ENCODE data around the gene CYB561D1. TPM values are rescaled to one million over a fixed set of nuclear protein-coding genes. Genes with fewer than 3 reads are reported as not detected.
"Not testable (repeated sequence)": the region's sequence is repeated elsewhere in the genome, so short reads cannot be mapped to it uniquely, and the experiment has no call there.

CYB561D1 gene
- total RNA-seq, 2 experiments from 2014 or later, result 7.0 to 9.5 TPM

- DNase-seq, result no peak
- Mint-ChIP-seq H3K27me3 (peaks cover 57% of the 10 kb centered on the region), H3K4me1 (ENCODE audit: low read depth) (peaks cover 2% of the 10 kb centered on the region), H3K9me3 (no peaks in the 10 kb centered on the region), H3K27ac (no peak overlapping the region), H3K4me3 (no peak overlapping the region), H3K36me3 (ENCODE audit: low read depth) (no peaks in the 10 kb centered on the region)
- ChIA-PET CTCF (interaction anchor here (1.1 to 2.8 kb wide), 4 partner anchors 14 to 171 kb away, joined by 3 to 10 read pairs (median 6); partner anchors contain the start of gene ATXN7L2), POLR2A (interaction anchor here (0.5 to 1.5 kb wide), 5 partner anchors 11 to 45 kb away, joined by 3 to 5 read pairs (median 4); partner anchors contain the start of gene PSMA5)
- intact Hi-C loops (cut with micrococcal nuclease), result no loop called here
- no peak for ATAC-seq
- TF ChIP-seq, protein P1, sequence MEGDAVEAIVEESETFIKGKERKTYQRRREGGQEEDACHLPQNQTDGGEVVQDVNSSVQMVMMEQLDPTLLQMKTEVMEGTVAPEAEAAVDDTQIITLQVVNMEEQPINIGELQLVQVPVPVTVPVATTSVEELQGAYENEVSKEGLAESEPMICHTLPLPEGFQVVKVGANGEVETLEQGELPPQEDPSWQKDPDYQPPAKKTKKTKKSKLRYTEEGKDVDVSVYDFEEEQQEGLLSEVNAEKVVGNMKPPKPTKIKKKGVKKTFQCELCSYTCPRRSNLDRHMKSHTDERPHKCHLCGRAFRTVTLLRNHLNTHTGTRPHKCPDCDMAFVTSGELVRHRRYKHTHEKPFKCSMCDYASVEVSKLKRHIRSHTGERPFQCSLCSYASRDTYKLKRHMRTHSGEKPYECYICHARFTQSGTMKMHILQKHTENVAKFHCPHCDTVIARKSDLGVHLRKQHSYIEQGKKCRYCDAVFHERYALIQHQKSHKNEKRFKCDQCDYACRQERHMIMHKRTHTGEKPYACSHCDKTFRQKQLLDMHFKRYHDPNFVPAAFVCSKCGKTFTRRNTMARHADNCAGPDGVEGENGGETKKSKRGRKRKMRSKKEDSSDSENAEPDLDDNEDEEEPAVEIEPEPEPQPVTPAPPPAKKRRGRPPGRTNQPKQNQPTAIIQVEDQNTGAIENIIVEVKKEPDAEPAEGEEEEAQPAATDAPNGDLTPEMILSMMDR (IDR thresholded peaks at IDR 0.05), result no peak
Measured at GRCh38 chr1:109468903-109469302, 25.0 kb upstream of the CYB561D1 start.

- intact Hi-C loops (cut with micrococcal nuclease), result no loop called here
- no peak for ATAC-seq
- TF ChIP-seq, protein P1 (IDR thresholded peaks at IDR 0.05), result no peak
- POLR2A ChIA-PET, result interaction anchor here (1.1 kb wide), 1 partner anchor 13 kb away, joined by 5 read pairs; the partner anchor contains the start of gene ATXN7L2
- no peak overlapping the region for H3K27ac Mint-ChIP-seq
- H3K9me3 Mint-ChIP-seq, result no peaks in the 10 kb centered on the region
- no peak for DNase-seq
- no peaks in the 10 kb centered on the region for H3K36me3 Mint-ChIP-seq (ENCODE audit: low read depth)
- peaks cover 46% of the 10 kb centered on the region for H3K27me3 Mint-ChIP-seq
- no peak overlapping the region for H3K4me3 Mint-ChIP-seq
- peaks cover 2% of the 10 kb centered on the region for H3K4me1 Mint-ChIP-seq (ENCODE audit: low read depth)
- CTCF ChIA-PET, result interaction anchor here (1.2 to 2.8 kb wide), 3 partner anchors 8 to 170 kb away, joined by 4 to 10 read pairs (median 6); partner anchors contain the start of gene ATXN7L2
Measured at GRCh38 chr1:109470245-109470644, 23.6 kb upstream of the CYB561D1 start.

DNA sequence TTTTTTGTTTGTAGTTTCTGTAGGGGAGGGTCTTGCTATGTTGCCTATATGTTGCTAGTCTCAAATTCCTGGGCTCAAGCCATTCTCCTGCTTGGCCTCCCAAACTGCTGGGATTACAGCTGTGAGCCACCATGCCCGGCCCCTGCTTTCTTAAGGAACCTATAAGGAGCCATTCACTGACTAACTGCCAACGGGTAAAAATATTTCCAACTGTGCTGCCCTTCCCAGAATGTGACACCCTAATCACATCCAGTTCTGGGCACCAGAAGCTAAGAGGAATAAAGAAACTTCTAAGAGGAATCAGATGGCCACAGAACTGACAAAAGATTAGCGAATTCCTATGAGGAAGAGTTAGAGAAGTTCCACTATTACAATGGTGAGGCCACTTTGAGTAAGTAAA is 21.1 kb upstream of the CYB561D1 start:
- intact Hi-C loops (cut with micrococcal nuclease), result no loop called here
- ATAC-seq (no peak), DNase-seq (no peak)
- ChIA-PET POLR2A (interaction anchor here (1.7 kb wide), 1 partner anchor 11 kb away, joined by 6 read pairs; the partner anchor contains the start of gene ATXN7L2), CTCF (no interaction called here)
- Mint-ChIP-seq H3K27me3 (peaks cover 34% of the 10 kb centered on the region), H3K36me3 (ENCODE audit: low read depth) (no peaks in the 10 kb centered on the region), H3K4me3 (no peak overlapping the region), H3K27ac (no peak overlapping the region), H3K9me3 (no peaks in the 10 kb centered on the region), H3K4me1 (ENCODE audit: low read depth) (peaks cover 2% of the 10 kb centered on the region)
- TF ChIP-seq, protein P1 (IDR thresholded peaks at IDR 0.05), result no peak

DNA sequence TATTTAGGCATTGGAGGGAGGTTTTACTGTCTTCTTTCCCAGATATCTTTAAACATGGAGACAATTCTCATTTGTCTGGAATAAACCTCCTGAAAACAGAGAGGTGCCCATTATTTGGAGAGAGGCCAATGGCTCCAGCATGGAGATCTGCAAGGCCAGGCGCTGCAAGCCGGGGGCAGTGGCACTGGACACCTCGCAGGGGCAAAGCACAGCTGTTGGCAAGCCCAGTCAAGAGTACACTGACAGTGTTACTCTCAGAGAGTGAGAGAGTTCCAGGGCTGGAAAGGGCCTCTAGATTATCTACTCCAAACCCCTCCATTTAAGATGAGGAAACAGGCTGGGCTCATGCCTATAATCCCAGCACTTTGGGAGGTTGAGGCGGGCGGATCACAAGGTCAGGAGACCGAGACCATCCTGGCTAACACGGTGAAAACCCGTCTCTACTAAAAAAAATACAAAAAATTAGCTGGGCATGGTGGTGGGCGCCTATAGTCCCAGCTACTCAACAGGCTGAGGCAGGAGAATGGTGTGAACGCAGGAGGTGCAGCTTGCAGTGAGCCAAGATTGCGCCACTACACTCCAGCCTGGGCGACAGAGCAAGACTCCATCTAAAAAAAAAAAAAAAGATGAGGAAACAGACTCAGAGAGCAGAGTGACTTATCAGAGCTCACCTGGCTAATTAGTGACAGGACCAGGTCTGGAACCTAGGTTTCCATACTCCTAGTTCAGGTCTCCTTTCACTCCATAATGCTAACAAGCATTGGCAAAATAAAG is 20.4 kb upstream of the CYB561D1 start:
- intact Hi-C loops (cut with micrococcal nuclease); H3K9me3 Mint-ChIP-seq; H3K36me3 Mint-ChIP-seq (ENCODE audit: low read depth); H3K4me1 Mint-ChIP-seq (ENCODE audit: low read depth); ATAC-seq; H3K27ac Mint-ChIP-seq; DNase-seq; H3K4me3 Mint-ChIP-seq: not testable (repeated sequence)
- H3K27me3 Mint-ChIP-seq, result peaks cover 28% of the 10 kb centered on the region
- CTCF ChIA-PET, result interaction anchor here (1.2 kb wide), 1 partner anchor 59 kb away, joined by 5 read pairs; no protein-coding TSS in a partner anchor
- POLR2A ChIA-PET, result interaction anchor here (1.7 kb wide), 1 partner anchor 10 kb away, joined by 6 read pairs; the partner anchor contains the start of gene ATXN7L2

DNA sequence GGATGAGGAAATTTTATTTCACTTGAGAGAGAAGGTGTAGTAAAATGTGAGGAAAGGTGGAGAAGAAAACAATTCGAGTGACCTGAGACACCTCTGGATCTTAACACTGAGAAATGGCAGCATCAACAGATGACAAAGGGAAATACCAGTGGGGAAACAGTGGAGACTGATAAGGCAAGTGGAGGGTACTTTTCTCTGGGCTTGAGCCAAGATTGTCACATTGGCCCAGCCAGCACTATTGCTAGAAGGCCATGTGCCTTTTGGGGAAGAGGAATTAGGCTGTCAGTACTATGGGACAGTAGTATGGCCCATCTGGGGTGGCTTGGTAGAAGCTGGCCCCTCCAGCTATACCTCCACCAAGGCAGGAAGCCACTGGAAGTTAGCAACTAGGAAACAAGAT is 19.2 kb upstream of the CYB561D1 start:
- TF ChIP-seq, protein P1 (IDR thresholded peaks at IDR 0.05), result no peak
- Mint-ChIP-seq H3K36me3 (ENCODE audit: low read depth) (no peaks in the 10 kb centered on the region), H3K27ac (no peak overlapping the region), H3K4me3 (no peak overlapping the region), H3K27me3 (peaks cover 29% of the 10 kb centered on the region), H3K4me1 (ENCODE audit: low read depth) (no peaks in the 10 kb centered on the region), H3K9me3 (no peaks in the 10 kb centered on the region)
- intact Hi-C loops (cut with micrococcal nuclease), result no loop called here
- CTCF ChIA-PET, result interaction anchor here (0.9 to 1.0 kb wide), 2 partner anchors 12 to 58 kb away, joined by 4 to 6 read pairs; no protein-coding TSS in a partner anchor
- POLR2A ChIA-PET, result no interaction called here
- ATAC-seq (no peak), DNase-seq (no peak)

Measured in activated CD8-positive, alpha-beta T cell treated with anti-CD3 and anti-CD28 coated beads for 36 hours (primary cell).